Activated CD4-positive, alpha-beta T cell treated with anti-CD3 and anti-CD28 coated beads, Interleukin-2, Interleukin-4, amounts not matched to agents 100 ng/mL and 50 ng/mL, durations not matched to agents 16 hours and 8 hours (primary cell): Measurements from ENCODE around the gene PDE7B.

Source experiments
- DNase-seq: peaks from one replicate; pipeline ENCODE4 v3.0.0-alpha.2; 2020; ENCODE audit warnings: low spot score

PDE7B gene

GRCh38 chr6:135937106-135937505, 85.6 kb downstream of the PDE7B start:
- no peak for DNase-seq

- DNase-seq = no peak
Observed at GRCh38 chr6:135938576-135939207, 87.2 kb downstream of the PDE7B start.

GRCh38 chr6:135939208-135939591, 87.7 kb downstream of the PDE7B start:
- no peak for DNase-seq

GRCh38 chr6:135940616-135941167, 89.2 kb downstream of the PDE7B start:
- no peak for DNase-seq

- DNase-seq = no peak
Observed at GRCh38 chr6:135941275-135942025, 89.9 kb downstream of the PDE7B start.

- no peak for DNase-seq
Observed at GRCh38 chr6:135944120-135944519, 92.6 kb downstream of the PDE7B start.

GRCh38 chr6:135946674-135947073, 95.2 kb downstream of the PDE7B start:
- no peak for DNase-seq

GRCh38 chr6:135950669-135951068, 99.2 kb downstream of the PDE7B start:
- DNase-seq = no peak

GRCh38 chr6:135951169-135951568, 99.7 kb downstream of the PDE7B start:
- no peak for DNase-seq

- DNase-seq = no peak
Observed at GRCh38 chr6:135953818-135954217, 102.3 kb downstream of the PDE7B start.

GRCh38 chr6:135955099-135955498, 103.6 kb downstream of the PDE7B start:
- DNase-seq = no peak

GRCh38 chr6:135962731-135963130, 111.2 kb downstream of the PDE7B start:
- DNase-seq = no peak

GRCh38 chr6:135970750-135971149, 119.2 kb downstream of the PDE7B start:
- no peak for DNase-seq

GRCh38 chr6:135971351-135971750, 119.8 kb downstream of the PDE7B start:
- DNase-seq = no peak

- DNase-seq = no peak
Observed at GRCh38 chr6:135972150-135972549, 120.6 kb downstream of the PDE7B start.

- no peak for DNase-seq
Observed at GRCh38 chr6:135972586-135972985, 121.1 kb downstream of the PDE7B start.

- DNase-seq = no peak
Observed at GRCh38 chr6:135974426-135974825, 122.9 kb downstream of the PDE7B start.

GRCh38 chr6:135976585-135976984, 125.1 kb downstream of the PDE7B start:
- DNase-seq = no peak

- no peak for DNase-seq
Observed at GRCh38 chr6:135983093-135983492, 131.6 kb downstream of the PDE7B start.

GRCh38 chr6:135983718-135984343, 132.3 kb downstream of the PDE7B start:
- DNase-seq = no peak

- no peak for DNase-seq
Observed at GRCh38 chr6:135985471-135985870, 134.0 kb downstream of the PDE7B start.

- DNase-seq = no peak
Observed at GRCh38 chr6:135987226-135987625, 135.7 kb downstream of the PDE7B start.

GRCh38 chr6:135990439-135990838, 138.9 kb downstream of the PDE7B start:
- no peak for DNase-seq
